ENCODE measurements around the gene JAKMIP1.

The JAKMIP1 gene

GRCh38 chr4:6119507-6120020, 80.8 kb downstream of the JAKMIP1 start:
- DNase-seq (ENCODE audit: low read depth) = no peak

GRCh38 chr4:6118201-6118600, 82.1 kb downstream of the JAKMIP1 start:
- DNase-seq (ENCODE audit: low read depth) = no peak

- no peak for DNase-seq (ENCODE audit: low read depth)
Observed at GRCh38 chr4:6116696-6117285, 83.6 kb downstream of the JAKMIP1 start.

GRCh38 chr4:6115746-6116586, 84.4 kb downstream of the JAKMIP1 start:
- no peak for DNase-seq (ENCODE audit: low read depth)

GRCh38 chr4:6115342-6115741, 85.0 kb downstream of the JAKMIP1 start:
- no peak for DNase-seq (ENCODE audit: low read depth)

- no peak for DNase-seq (ENCODE audit: low read depth)
Observed at GRCh38 chr4:6114601-6115000, 85.7 kb downstream of the JAKMIP1 start.

- DNase-seq (ENCODE audit: low read depth) = no peak
Observed at GRCh38 chr4:6114181-6114580, 86.2 kb downstream of the JAKMIP1 start.

- no peak for DNase-seq (ENCODE audit: low read depth)
Observed at GRCh38 chr4:6113641-6114040, 86.7 kb downstream of the JAKMIP1 start.

GRCh38 chr4:6112606-6113290, 87.6 kb downstream of the JAKMIP1 start:
- no peak for DNase-seq (ENCODE audit: low read depth)

- DNase-seq (ENCODE audit: low read depth) = no peak
Observed at GRCh38 chr4:6111354-6111960, 88.9 kb downstream of the JAKMIP1 start.

GRCh38 chr4:6110681-6111353, 89.5 kb downstream of the JAKMIP1 start:
- DNase-seq (ENCODE audit: low read depth) = no peak

GRCh38 chr4:6109842-6110560, 90.3 kb downstream of the JAKMIP1 start:
- no peak for DNase-seq (ENCODE audit: low read depth)

- no peak for DNase-seq (ENCODE audit: low read depth)
Observed at GRCh38 chr4:6107886-6108285, 92.5 kb downstream of the JAKMIP1 start.

GRCh38 chr4:6107114-6107791, 93.1 kb downstream of the JAKMIP1 start:
- no peak for DNase-seq (ENCODE audit: low read depth)

GRCh38 chr4:6106156-6106555, 94.2 kb downstream of the JAKMIP1 start:
- no peak for DNase-seq (ENCODE audit: low read depth)

- no peak for DNase-seq (ENCODE audit: low read depth)
Observed at GRCh38 chr4:6105311-6105911, 94.9 kb downstream of the JAKMIP1 start.

- no peak for DNase-seq (ENCODE audit: low read depth)
Observed at GRCh38 chr4:6104541-6105130, 95.7 kb downstream of the JAKMIP1 start.

- DNase-seq (ENCODE audit: low read depth) = no peak
Observed at GRCh38 chr4:6097581-6097980, 102.8 kb downstream of the JAKMIP1 start.

- DNase-seq (ENCODE audit: low read depth) = no peak
Observed at GRCh38 chr4:6095897-6096296, 104.5 kb downstream of the JAKMIP1 start.
